HG03103 (cell line): ENCODE data around the gene BAZ1A.
"Not testable (repeated sequence)": the region's sequence is repeated elsewhere in the genome, so short reads cannot be mapped to it uniquely, and the experiment has no call there.

ENCODE experiments used
- ATAC-seq: cut with Tn5 transposase; IDR thresholded peaks from one replicate; pipeline ENCODE4 v1.9.1; 2021; ENCODE audit warnings: low read depth; ENCODE audit not compliant: unreplicated experiment

BAZ1A gene

GRCh38 chr14:34794941-34795340, 80.2 kb downstream of the BAZ1A start:
- no peak for ATAC-seq

DNA sequence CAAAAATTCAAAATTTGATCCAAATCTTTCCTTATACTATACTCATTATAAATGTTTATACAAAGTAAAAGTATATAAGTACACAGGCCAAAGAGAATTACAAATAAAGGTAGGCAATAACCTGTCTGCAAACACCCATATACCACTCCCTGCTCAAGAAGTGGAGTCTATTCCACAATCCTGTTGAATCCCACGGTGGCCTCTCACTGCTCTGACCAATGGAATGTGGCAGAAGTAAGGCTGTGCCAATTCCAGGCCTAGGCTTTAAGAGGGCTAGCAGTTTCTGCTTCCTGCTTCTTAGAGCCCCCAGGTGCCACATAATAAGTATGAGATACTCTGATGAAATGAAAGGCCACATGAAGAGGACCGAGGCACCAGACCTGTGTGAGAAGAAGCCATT, 80.9 kb downstream of the BAZ1A start:
- no peak for ATAC-seq

DNA sequence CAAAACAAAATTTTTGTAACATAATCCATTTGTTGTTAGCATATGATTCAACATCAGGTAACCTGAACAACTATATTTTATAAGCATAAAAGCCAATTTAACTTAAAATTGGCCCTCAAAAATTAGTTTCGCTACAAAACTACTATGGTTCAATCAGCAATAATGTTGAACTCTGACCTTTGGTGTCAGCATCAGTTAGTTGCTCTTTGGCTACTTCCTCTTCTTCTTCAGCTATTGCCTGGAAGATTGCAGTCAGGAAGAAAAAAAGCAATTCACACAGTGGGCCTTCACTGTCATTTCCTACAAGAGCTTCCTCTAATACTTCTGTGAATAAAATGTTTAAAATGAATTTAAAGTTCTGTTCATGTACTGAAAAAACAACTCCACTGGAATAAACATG, 82.6 kb downstream of the BAZ1A start:
- ATAC-seq = no peak

GRCh38 chr14:34785223-34786006, 89.7 kb downstream of the BAZ1A start:
- peak; percentile 71 for ATAC-seq

- ATAC-seq = no peak
Observed at GRCh38 chr14:34782031-34782430, 93.1 kb downstream of the BAZ1A start.

GRCh38 chr14:34781242-34781641, 93.9 kb downstream of the BAZ1A start:
- ATAC-seq = no peak

- ATAC-seq = no peak
Observed at GRCh38 chr14:34780646-34781045, 94.5 kb downstream of the BAZ1A start.

GRCh38 chr14:34778744-34779143, 96.4 kb downstream of the BAZ1A start:
- no peak for ATAC-seq

GRCh38 chr14:34776611-34777010, 98.5 kb downstream of the BAZ1A start:
- no peak for ATAC-seq

- no peak for ATAC-seq
Observed at GRCh38 chr14:34775922-34776321, 99.2 kb downstream of the BAZ1A start.

- no peak for ATAC-seq
Observed at GRCh38 chr14:34775342-34775741, 99.8 kb downstream of the BAZ1A start.

- no peak for ATAC-seq
Observed at GRCh38 chr14:34770901-34771300, 104.3 kb downstream of the BAZ1A start.

DNA sequence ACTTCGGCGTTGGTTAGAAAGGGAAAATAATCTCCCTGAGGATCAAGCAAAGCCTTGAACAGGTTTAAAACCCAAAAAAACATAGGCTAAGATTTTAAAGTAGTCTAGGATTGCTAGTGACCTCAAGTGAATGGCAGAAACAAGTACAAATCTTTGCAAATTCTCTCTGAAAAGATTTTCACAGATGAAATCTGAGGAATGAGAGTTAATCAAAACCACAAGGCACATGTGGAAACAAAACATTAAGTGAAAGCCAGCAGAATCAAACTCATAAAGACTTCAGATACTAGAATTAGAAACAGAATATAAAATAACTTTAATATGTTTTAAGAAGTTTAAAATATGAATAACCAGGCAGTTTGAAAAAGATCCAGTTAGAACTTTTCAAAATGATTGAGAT, 108.6 kb downstream of the BAZ1A start:
- no peak for ATAC-seq

- ATAC-seq = no peak
Observed at GRCh38 chr14:34766060-34766459, 109.1 kb downstream of the BAZ1A start.

- ATAC-seq = no peak
Observed at GRCh38 chr14:34755215-34755614, 119.9 kb downstream of the BAZ1A start.

GRCh38 chr14:34754687-34755086, 120.5 kb downstream of the BAZ1A start:
- no peak for ATAC-seq

- ATAC-seq = no peak
Observed at GRCh38 chr14:34750670-34751069, 124.5 kb downstream of the BAZ1A start.

DNA sequence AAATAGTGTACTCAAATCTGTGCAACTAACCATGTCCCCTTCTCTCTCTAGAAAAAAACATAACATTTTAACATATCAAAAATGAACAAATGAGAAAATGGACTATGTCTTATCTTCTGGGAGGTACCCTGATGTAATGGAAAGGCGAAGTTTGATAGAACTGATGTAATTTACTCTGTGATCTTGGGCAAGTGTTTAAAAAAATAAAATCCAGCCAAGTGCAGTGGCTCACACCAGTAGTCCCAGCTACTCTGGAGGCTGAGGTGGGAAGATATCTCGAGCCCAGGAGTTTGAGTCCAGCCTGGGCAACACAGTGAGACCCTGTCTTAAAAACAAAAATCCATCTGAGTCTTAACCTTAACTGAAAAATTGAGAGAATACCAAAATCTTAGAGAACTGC, 124.9 kb downstream of the BAZ1A start:
- no peak for ATAC-seq

GRCh38 chr14:34749408-34749807, 125.8 kb downstream of the BAZ1A start:
- no peak for ATAC-seq

GRCh38 chr14:34742270-34743115, 132.7 kb downstream of the BAZ1A start:
- no peak for ATAC-seq

- no peak for ATAC-seq
Observed at GRCh38 chr14:34741840-34742239, 133.3 kb downstream of the BAZ1A start.

- not testable (repeated sequence) for ATAC-seq
Observed at GRCh38 chr14:34740139-34740538, 135.0 kb downstream of the BAZ1A start.
